H9 (cell line): ENCODE measurements around the gene FADS3. TPM values are rescaled to one million over a fixed set of nuclear protein-coding genes. Genes with fewer than 3 reads are reported as not detected.

ENCODE experiments used
- DNase-seq: peaks from one replicate; pipeline ENCODE4 v3.0.0-alpha.2; 2017
- H2AFZ ChIP-seq: one replicate; pipeline ENCODE4 v1.6.1; 2013; ENCODE audit warnings: mild to moderate bottlenecking, low read length, control low read depth, moderate library complexity
- H2AK5ac ChIP-seq: 2 replicates; pipeline ENCODE4 v1.6.1; 2013; ENCODE audit warnings: low read length, control low read depth, mixed read lengths; ENCODE audit not compliant: insufficient read length
- H2BK120ac ChIP-seq: one replicate; pipeline ENCODE4 v1.6.1; 2013; ENCODE audit warnings: low read depth, mild to moderate bottlenecking, low read length, control low read depth, inconsistent platforms; ENCODE audit not compliant: poor library complexity, severe bottlenecking
- H2BK12ac ChIP-seq: 2 replicates; pipeline ENCODE4 v1.6.1; 2013; ENCODE audit warnings: low read length, control low read depth, mixed read lengths, low read depth; ENCODE audit not compliant: insufficient read length
- H2BK15ac ChIP-seq: 2 replicates; pipeline ENCODE4 v1.6.1; 2013; ENCODE audit warnings: low read depth, low read length, control low read depth
- H2BK20ac ChIP-seq: one replicate; pipeline ENCODE4 v1.6.1; 2013; ENCODE audit warnings: low read depth, mild to moderate bottlenecking, low read length, control low read depth, inconsistent platforms; ENCODE audit not compliant: poor library complexity, severe bottlenecking
- H2BK5ac ChIP-seq: 2 replicates; pipeline ENCODE4 v1.6.1; 2013; ENCODE audit warnings: low read length, control low read depth, mixed read lengths; ENCODE audit not compliant: insufficient read length
- H3K14ac ChIP-seq: 2 replicates; pipeline ENCODE4 v1.6.1; 2013; ENCODE audit warnings: low read length, control low read depth; ENCODE audit not compliant: insufficient read depth
- H3K18ac ChIP-seq: 2 replicates; pipeline ENCODE4 v1.6.1; 2013; ENCODE audit warnings: low read depth, mild to moderate bottlenecking, mixed read lengths, low read length, control low read depth; ENCODE audit not compliant: insufficient read length
- H3K23ac ChIP-seq: 2 replicates; pipeline ENCODE4 v1.6.1; 2013; ENCODE audit warnings: low read length, control low read depth, mixed read lengths, low read depth; ENCODE audit not compliant: insufficient read length
- H3K23me2 ChIP-seq: 2 replicates; pipeline ENCODE4 v1.6.1; 2013; ENCODE audit warnings: low read depth, mild to moderate bottlenecking, mixed read lengths, low read length, control low read depth; ENCODE audit not compliant: insufficient read length, poor library complexity, severe bottlenecking
- H3K27ac ChIP-seq: 2 replicates; pipeline ENCODE4 v1.5.1; 2013; ENCODE audit warnings: low read length, control low read depth, mixed read lengths, low read depth; ENCODE audit not compliant: insufficient read length
- H3K27me3 ChIP-seq: 2 replicates; pipeline ENCODE4 v1.6.1; 2013; ENCODE audit warnings: low read length, control low read depth, inconsistent platforms; ENCODE audit not compliant: insufficient read depth
- H3K4ac ChIP-seq: 2 replicates; pipeline ENCODE4 v1.6.1; 2013; ENCODE audit warnings: low read depth, mild to moderate bottlenecking, control low read depth, inconsistent platforms, low read length, moderate library complexity
- H3K4me1 ChIP-seq: 2 replicates; pipeline ENCODE4 v1.6.1; 2013; ENCODE audit warnings: low read length, control low read depth, inconsistent platforms; ENCODE audit not compliant: insufficient read depth
- H3K4me2 ChIP-seq: 2 replicates; pipeline ENCODE4 v1.6.1; 2013; ENCODE audit warnings: low read length, control low read depth, mixed read lengths; ENCODE audit not compliant: insufficient read length, insufficient read depth
- H3K56ac ChIP-seq: 2 replicates; pipeline ENCODE4 v1.6.1; 2013; ENCODE audit warnings: low read depth, mild to moderate bottlenecking, mixed read lengths, low read length, control low read depth; ENCODE audit not compliant: insufficient read length
- H3K79me1 ChIP-seq: 2 replicates; pipeline ENCODE4 v1.6.1; 2013; ENCODE audit warnings: low read depth, mild to moderate bottlenecking, moderate library complexity, low read length, control low read depth, inconsistent platforms; ENCODE audit not compliant: insufficient read depth, poor library complexity, severe bottlenecking
- H3K79me2 ChIP-seq: 2 replicates; pipeline ENCODE4 v1.6.1; 2013; ENCODE audit warnings: low read length, control low read depth, inconsistent platforms; ENCODE audit not compliant: insufficient read depth
- H3K9ac ChIP-seq: 2 replicates; pipeline ENCODE4 v1.6.1; 2013; ENCODE audit warnings: low read length, control low read depth, mixed read lengths; ENCODE audit not compliant: insufficient read length; ENCODE audit errors: extremely low read depth
- H3K9me3 ChIP-seq: one replicate; pipeline ENCODE4 v1.6.1; 2013; ENCODE audit warnings: low read depth, low read length, inconsistent platforms; ENCODE audit not compliant: control insufficient read depth
- H3T11ph ChIP-seq: one replicate; pipeline ENCODE4 v1.6.1; 2013; ENCODE audit warnings: mild to moderate bottlenecking, low read length, control low read depth, inconsistent platforms
- H4K20me1 ChIP-seq: one replicate; pipeline ENCODE4 v1.6.1; 2013; ENCODE audit not compliant: control insufficient read depth, insufficient read length, insufficient read depth
- H4K5ac ChIP-seq: 2 replicates; pipeline ENCODE4 v1.6.1; 2013; ENCODE audit warnings: low read depth, mild to moderate bottlenecking, mixed read lengths, low read length, control low read depth; ENCODE audit not compliant: insufficient read length
- H4K8ac ChIP-seq: replicated peaks from 2 replicates; pipeline ENCODE4 v1.6.1; 2013; ENCODE audit warnings: low read length, control low read depth, mixed read lengths, low read depth; ENCODE audit not compliant: insufficient read length
- H4K91ac ChIP-seq: 2 replicates; pipeline ENCODE4 v1.6.1; 2013; ENCODE audit warnings: low read depth, mild to moderate bottlenecking, moderate library complexity, mixed read lengths, low read length, control low read depth; ENCODE audit not compliant: insufficient read length
- H3K27ac Mint-ChIP-seq, 3 experiments: 2 replicates in 2 of 3; 3 replicates in 1 of 3; pipeline ENCODE4 v1.8.0; 2020 to 2021; ENCODE audit warnings: mixed read lengths in 3 of 3, mild to moderate bottlenecking in 1 of 3, moderate library complexity in 1 of 3
- H3K27me3 Mint-ChIP-seq: 2 replicates; pipeline ENCODE4 v1.8.0; 2021; ENCODE audit warnings: low read depth, mild to moderate bottlenecking, moderate library complexity, mixed read lengths
- H3K36me3 Mint-ChIP-seq, 3 experiments: 2 replicates in 2 of 3; 3 replicates in 1 of 3; pipeline ENCODE4 v1.8.0; 2020 to 2021; ENCODE audit warnings: low read depth in 3 of 3, mixed read lengths in 3 of 3; ENCODE audit not compliant: insufficient read depth in 1 of 3
- H3K4me1 Mint-ChIP-seq, 2 experiments: 2 replicates each; pipeline ENCODE4 v1.8.0; 2020; ENCODE audit warnings: mixed read lengths in 2 of 2
- H3K4me3 Mint-ChIP-seq, 2 experiments: 2 replicates in 1 of 2; 3 replicates in 1 of 2; pipeline ENCODE4 v1.8.0; 2020 to 2021; ENCODE audit warnings: mild to moderate bottlenecking in 2 of 2, mixed read lengths in 2 of 2, moderate library complexity in 1 of 2
- H3K9me3 Mint-ChIP-seq, 2 experiments: 2 replicates in 1 of 2; 3 replicates in 1 of 2; pipeline ENCODE4 v1.8.0; 2020; ENCODE audit warnings: mild to moderate bottlenecking in 2 of 2, mixed read lengths in 2 of 2, moderate library complexity in 1 of 2
- CTCF ChIP-seq: fragments of 200-600 bp; sonication (generic); conservative IDR thresholded peaks from 3 replicates; pipeline ENCODE4 v1.8.0; 2021; ENCODE audit warnings: antibody characterized with exemption, mild to moderate bottlenecking
- WGBS: extraction: QIAGEN DNeasy Blood & Tissue Kit; methylation state at CpG from one replicate; pipeline ENCODE4 v1.1.7; 2013; ENCODE audit warnings: missing lambda C conversion rate, low lambda C conversion rate, mixed read lengths; ENCODE audit not compliant: insufficient read length; ENCODE audit errors: extremely low coverage; 5-methylcytosine and 5-hydroxymethylcytosine counted together
- total RNA-seq: library from RNA; stranded (reverse); gene quantifications from 2 replicates; pipeline ENCODE4 v1.2.1, GENCODE V29; 2021

FADS3 gene
- total RNA-seq, 1 experiment from 2014 or later = 34.9 TPM

GRCh38 chr11:61863548-61864081 lies 27.7 kb downstream of the FADS3 start:
- H3K36me3 Mint-ChIP-seq = peaks cover 50 to 66% (median 65%) of the 10 kb centered on the region in 3 experiments
- H2AFZ ChIP-seq = no peak overlapping the region

More at GRCh38 chr11:61863548-61864081, 27.7 kb downstream of the FADS3 start:
- no peak overlapping the region for H4K91ac ChIP-seq
- no peak overlapping the region for H3K23ac ChIP-seq
- no peak overlapping the region for H3K4ac ChIP-seq
- no peak overlapping the region for H3K27ac ChIP-seq
- no peak overlapping the region for H2BK5ac ChIP-seq
- no peaks in the 10 kb centered on the region for H3K9me3 ChIP-seq
- H2AK5ac ChIP-seq = no peak overlapping the region
- no peak overlapping the region for H4K8ac ChIP-seq
- H3K14ac ChIP-seq = no peak overlapping the region
- Mint-ChIP-seq H3K9me3 (no peaks in the 10 kb centered on the region), H3K4me1 (peaks cover 0 to 4% of the 10 kb centered on the region in 2 experiments; a peak in 1 of 4 replicates), H3K27me3 (no peaks in the 10 kb centered on the region), H3K27ac (no peak overlapping the region), H3K4me3 (no peak overlapping the region)
- no peaks in the 10 kb centered on the region for H3K27me3 ChIP-seq
- H3K56ac ChIP-seq = no peak overlapping the region
- WGBS = no CpG with 5 or more reads among the region's 13 CpGs
- no peak overlapping the region for H4K5ac ChIP-seq
- H2BK120ac ChIP-seq = no peak overlapping the region
- no peak overlapping the region for H2BK15ac ChIP-seq
- no peaks in the 10 kb centered on the region for H3K4me1 ChIP-seq
- H3K79me2 ChIP-seq = no peaks in the 10 kb centered on the region
- no peak overlapping the region for H2BK20ac ChIP-seq
- H3T11ph ChIP-seq = no peak overlapping the region
- DNase-seq = no peak
- H4K20me1 ChIP-seq = no peaks in the 10 kb centered on the region
- H3K23me2 ChIP-seq = no peaks in the 10 kb centered on the region
- H2BK12ac ChIP-seq = no peak overlapping the region
- no peaks in the 10 kb centered on the region for H3K79me1 ChIP-seq
- H3K18ac ChIP-seq = no peak overlapping the region
- no peak for TF ChIP-seq CTCF
- H3K4me2 ChIP-seq = no peak overlapping the region
- H3K9ac ChIP-seq = no peak overlapping the region
